Lower leg skin (tissue), 4 donors: Measurements from ENCODE around the gene TMUB2. TPM values are rescaled to one million over a fixed set of nuclear protein-coding genes. Genes with fewer than 3 reads are reported as not detected.
"Not testable (repeated sequence)": the region's sequence is repeated elsewhere in the genome, so short reads cannot be mapped to it uniquely, and the experiment has no call there.

Experiments
- DNase-seq, 2 donors: peaks; one replicate each; pipeline ENCODE4 v3.0.0-alpha.2; 2019; ENCODE audit warnings: low spot score in 2 of 2
- H3K4me3 ChIP-seq: fragments of 200-600 bp; sonication (generic); 2 replicates; pipeline ENCODE4 v1.5.1; 2017; ENCODE audit warnings: mild to moderate bottlenecking, low read depth; ENCODE audit not compliant: poor library complexity, severe bottlenecking
- POLR2A ChIP-seq, 2 donors: fragments of 450-650 bp; IDR thresholded peaks; one replicate each; pipeline ENCODE4 v1.6.1; 2016 to 2017; ENCODE audit warnings: antibody characterized with exemption in 2 of 2, mild to moderate bottlenecking in 1 of 2, moderate library complexity in 1 of 2
- WGBS, 2 donors: methylation state at CpG; one replicate each; pipeline ENCODE4 v1.1.5; 2018; 5-methylcytosine and 5-hydroxymethylcytosine counted together
- intact Hi-C: fragments of 100-400 bp; cut with DNase I; formaldehyde crosslinking; loops from one replicate; pipeline ENCODE4 v1.15.0; 2023; ENCODE audit warnings: low total_unique reads
- total RNA-seq, 4 donors: library from RNA; depleted of rRNA; stranded (reverse); fragments of >200 nt; gene quantifications; one replicate each; pipeline ENCODE4 v1.1.0, GENCODE V29; 2016
- TF ChIP-seq, protein P1 (sequence below), 3 donors: fragments of 450-650 bp; IDR thresholded peaks; one replicate each; pipeline ENCODE4 v1.5.1; 2016; ENCODE audit warnings: antibody characterized with exemption in 3 of 3, mild to moderate bottlenecking in 3 of 3, moderate library complexity in 2 of 3

TMUB2 gene
- 10 to 100 TPM; 23.4 to 44.5 (median 34.8) TPM for total RNA-seq

DNA sequence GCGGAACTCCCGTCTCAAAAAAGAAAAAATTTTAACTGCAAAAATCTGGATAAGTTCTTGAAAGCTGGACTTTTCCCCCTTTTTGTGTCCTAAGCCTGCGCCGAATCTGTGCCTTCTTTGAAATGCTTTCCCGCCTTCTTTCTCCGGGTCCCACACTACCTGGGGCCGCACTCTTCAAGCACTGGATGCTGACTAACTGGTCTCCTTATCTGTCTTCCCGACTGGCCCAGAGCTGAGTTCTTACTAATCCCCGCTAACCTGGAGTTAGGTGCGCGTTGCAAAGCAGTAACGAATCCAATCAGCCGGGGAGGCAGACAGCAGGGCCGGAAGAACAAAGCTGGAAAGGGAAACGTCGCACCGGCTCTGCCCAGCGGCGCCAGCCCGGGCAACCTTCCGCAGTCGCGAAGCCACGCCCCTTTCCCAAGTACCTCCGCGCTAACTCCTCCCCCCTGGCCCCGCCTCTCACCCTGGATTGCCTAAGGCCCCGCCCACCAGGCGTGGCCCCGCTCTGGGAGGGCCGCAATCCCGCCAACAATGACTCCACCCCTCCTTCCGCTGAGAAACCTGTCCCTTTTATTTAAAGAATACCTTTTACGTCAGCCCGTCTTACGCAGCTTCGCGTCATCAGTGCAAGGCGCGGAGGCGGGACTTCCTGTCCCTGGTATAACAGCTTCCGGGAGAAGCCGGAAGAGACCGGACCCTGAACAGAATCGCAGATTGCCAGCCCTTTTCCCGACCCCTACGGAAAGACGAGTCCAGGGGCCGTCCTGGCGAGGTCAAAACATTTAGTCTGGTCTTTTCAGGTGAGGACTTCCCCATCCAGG lies at the start of gene TMUB2:
TSS of gene TMUB2 (plus strand) at position 666 of the 824 bp plus-strand sequence. CDS start 737 bp downstream, outside the sequence.
- H3K4me3 ChIP-seq, result peak within 1 kb of the TSS; percentile 69
- intact Hi-C loops, result no loop called here
- TF ChIP-seq, protein P1, sequence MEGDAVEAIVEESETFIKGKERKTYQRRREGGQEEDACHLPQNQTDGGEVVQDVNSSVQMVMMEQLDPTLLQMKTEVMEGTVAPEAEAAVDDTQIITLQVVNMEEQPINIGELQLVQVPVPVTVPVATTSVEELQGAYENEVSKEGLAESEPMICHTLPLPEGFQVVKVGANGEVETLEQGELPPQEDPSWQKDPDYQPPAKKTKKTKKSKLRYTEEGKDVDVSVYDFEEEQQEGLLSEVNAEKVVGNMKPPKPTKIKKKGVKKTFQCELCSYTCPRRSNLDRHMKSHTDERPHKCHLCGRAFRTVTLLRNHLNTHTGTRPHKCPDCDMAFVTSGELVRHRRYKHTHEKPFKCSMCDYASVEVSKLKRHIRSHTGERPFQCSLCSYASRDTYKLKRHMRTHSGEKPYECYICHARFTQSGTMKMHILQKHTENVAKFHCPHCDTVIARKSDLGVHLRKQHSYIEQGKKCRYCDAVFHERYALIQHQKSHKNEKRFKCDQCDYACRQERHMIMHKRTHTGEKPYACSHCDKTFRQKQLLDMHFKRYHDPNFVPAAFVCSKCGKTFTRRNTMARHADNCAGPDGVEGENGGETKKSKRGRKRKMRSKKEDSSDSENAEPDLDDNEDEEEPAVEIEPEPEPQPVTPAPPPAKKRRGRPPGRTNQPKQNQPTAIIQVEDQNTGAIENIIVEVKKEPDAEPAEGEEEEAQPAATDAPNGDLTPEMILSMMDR (IDR thresholded peaks at IDR 0.05), result no peak
- peak in 1 of 2 donors; percentile 54 for TF ChIP-seq POLR2A (IDR thresholded peaks at IDR 0.05)
- 0% methylated on average over 45 to 50 of the region's 50 CpGs for WGBS, 2 donors
- peak; percentile 99 to 100 for DNase-seq

DNA sequence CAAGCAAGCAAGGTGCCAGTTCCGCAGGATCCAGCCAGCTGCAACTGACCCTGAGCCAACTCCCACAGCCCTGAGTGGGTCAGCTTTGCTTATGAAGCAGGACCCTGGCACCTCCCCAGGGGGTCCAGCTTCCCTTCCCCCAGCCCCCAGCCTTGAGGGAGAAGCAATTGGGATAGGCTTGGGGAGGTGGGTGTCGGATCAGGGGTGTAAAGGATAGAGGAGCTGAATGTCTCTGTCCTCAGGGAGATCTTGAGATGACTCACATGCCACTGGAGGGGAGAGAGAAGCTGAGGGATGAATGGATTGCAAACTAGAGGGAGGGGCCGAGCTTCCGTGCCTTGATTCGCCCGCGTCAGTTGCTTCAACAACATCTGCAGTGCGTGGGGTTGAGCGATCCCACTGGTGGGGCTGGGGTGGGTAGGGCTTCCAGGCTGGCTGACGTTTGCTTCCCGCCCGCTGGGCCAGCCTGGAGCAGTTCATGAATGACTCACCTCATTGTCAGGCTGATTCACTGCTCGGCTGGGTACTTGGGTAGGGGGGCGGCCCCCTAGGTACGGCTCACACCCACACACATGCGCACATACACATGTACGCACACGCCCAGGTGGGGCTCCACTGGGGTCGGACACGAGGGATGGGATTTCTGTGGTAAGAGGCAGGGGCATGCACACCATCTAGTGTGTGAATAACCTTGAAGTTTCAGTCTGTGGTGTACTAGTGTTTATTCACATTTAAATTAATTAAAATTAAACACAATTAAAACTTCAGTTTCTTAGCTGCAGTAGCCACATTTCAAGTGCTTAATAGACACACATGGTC lies 48.7 kb upstream of the TMUB2 start:
- intact Hi-C loops, result no loop called here
- TF ChIP-seq, protein P1 (IDR thresholded peaks at IDR 0.05), result peak in 1 of 3 donors; percentile 11
- TF ChIP-seq POLR2A (IDR thresholded peaks at IDR 0.05), result no peak
- no peak overlapping the region for H3K4me3 ChIP-seq

DNA sequence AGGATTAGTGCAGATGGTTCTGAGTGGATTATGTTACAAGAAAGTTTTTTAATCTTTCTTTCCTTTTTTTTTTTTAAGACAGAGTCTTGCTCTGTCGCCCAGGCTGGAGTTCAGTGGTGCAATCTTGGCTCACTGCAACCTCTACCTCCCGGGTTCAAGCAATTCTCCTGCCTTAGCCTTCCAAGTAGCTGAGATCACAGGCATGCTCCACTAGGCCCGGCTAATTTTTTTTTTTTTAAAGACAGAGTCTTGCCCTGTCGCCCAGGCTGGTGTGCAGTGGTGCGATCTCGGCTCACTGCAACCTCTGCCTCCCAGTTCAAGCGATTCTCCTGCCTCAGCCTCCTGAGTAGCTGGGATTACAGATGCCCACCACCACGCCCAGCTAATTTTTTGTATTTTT lies 42.9 kb upstream of the TMUB2 start:
- intact Hi-C loops, DNase-seq, H3K4me3 ChIP-seq: not testable (repeated sequence)
- 91 to 92% methylated on average over 8 of the region's 8 CpGs for WGBS, 2 donors

More for the DNA sequence above, 48.7 kb upstream of the TMUB2 start:
- peak; percentile 89 to 97 for DNase-seq
- WGBS, 2 donors, result 3 to 9% methylated on average over 17 to 20 of the region's 20 CpGs

DNA sequence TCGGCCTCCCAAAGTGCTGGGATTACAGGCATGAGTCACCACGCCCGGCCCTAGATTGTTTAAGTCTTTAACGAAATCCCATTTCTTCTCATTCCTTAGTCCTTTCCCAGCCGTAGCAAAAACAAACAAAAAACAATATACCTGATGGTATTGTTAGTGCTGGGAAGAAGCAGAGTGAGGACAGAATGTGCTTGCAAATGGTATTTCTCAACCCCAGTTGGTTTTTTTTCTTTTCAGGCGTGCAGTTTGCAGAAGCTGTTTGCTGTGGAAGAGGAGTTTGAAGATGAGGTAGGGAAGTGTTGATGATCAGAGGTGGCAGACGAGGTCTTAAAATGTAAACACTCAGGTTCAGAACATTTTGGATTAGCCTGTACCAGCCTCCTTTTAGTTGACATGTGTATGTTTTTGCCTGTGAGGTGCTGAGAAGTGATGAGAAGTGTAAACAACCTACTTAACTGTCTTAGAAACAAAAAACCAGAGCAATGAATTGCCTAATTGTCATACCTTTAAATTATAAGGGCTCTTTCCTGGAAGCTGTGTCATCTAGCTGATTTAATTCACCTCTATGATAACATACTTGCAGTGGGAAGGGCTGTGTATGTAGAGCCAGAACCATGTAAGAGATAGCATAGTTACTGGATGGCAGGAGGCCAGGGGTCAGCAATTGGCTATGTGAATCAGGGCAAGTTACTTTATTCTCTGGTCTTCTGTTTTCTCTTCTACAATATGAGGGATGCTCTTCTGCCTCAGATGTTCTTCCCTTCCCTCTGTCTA lies 41.6 kb upstream of the TMUB2 start:
- intact Hi-C loops, result no loop called here
- 91 to 92% methylated on average over 7 of the region's 7 CpGs for WGBS, 2 donors

DNA sequence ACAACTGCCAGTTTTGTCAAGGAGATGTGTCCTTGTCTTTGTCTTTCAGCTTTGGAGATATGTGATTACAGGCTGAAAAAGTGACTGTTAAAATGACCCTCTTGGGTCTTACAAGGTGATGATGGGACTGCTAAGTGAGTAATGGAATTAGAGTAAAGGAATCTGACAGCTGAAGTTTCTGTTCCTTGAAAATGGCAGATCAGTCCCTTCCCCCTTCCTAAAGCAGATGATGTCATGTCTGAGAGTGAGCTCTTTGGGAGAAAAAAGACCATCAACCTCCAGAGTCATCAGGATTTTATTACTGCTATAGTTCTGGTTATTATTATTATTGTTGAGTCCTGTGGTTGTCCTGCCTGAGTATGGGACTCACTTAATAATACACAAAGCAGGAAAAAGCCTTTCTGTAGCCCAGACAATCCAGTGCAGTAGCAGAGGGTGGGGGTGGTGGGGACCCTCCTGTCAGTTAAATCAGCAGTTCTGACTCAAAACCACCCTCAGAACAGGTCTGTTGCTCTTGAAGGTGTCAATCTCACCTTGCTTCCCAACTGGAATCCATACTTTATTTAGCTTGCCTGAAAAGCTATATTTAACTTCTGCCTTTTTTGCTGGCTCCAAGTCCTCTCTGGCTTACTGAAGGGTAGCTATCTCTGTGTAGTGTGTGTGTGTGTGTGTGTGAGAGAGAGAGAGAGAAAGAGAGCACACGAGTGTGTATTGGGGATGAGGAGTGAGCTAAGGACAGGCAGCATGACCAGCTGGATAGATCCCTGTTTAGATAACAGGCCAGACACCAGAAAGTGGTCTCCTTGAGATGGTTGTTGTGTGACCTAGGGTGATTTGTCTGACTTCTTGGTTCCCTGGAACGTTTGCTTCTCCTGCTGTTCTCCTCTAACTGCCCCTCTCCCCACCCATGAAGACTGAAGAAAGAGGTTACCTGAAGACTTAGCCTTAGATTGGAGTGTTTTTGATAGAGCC lies 40.1 kb upstream of the TMUB2 start:
- WGBS, 2 donors, result 52 to 58% methylated on average over 2 of the region's 2 CpGs
- H3K4me3 ChIP-seq, result no peak overlapping the region
- intact Hi-C loops, result no loop called here
- no peak for TF ChIP-seq POLR2A (IDR thresholded peaks at IDR 0.05)
- TF ChIP-seq, protein P1 (IDR thresholded peaks at IDR 0.05), result no peak
- no peak for DNase-seq

More for the DNA sequence above, 41.6 kb upstream of the TMUB2 start:
- TF ChIP-seq POLR2A (IDR thresholded peaks at IDR 0.05), result no peak
- TF ChIP-seq, protein P1 (IDR thresholded peaks at IDR 0.05), result no peak
- no peak overlapping the region for H3K4me3 ChIP-seq
- DNase-seq, result no peak
